GM12874 (cell line): ENCODE results near the gene CDK2AP2.

Experiments
- CTCF ChIP-seq: IDR thresholded peaks from 2 replicates; pipeline ENCODE4 v1.5.1; 2011; ENCODE audit warnings: low read depth, mild to moderate bottlenecking, control low read depth, low read length, moderate library complexity; ENCODE audit not compliant: insufficient read depth

The CDK2AP2 gene

GRCh38 chr11:67466367-67466766 lies 41.6 kb downstream of the CDK2AP2 start:
- no peak for TF ChIP-seq CTCF

GRCh38 chr11:67465189-67465510 lies 42.8 kb downstream of the CDK2AP2 start:
- no peak for TF ChIP-seq CTCF

GRCh38 chr11:67464411-67465188 lies 43.4 kb downstream of the CDK2AP2 start:
- TF ChIP-seq CTCF = no peak

- no peak for TF ChIP-seq CTCF
Observed at GRCh38 chr11:67463680-67464410, 44.1 kb downstream of the CDK2AP2 start.

- no peak for TF ChIP-seq CTCF
Observed at GRCh38 chr11:67463186-67463585, 44.8 kb downstream of the CDK2AP2 start.

- no peak for TF ChIP-seq CTCF
Observed at GRCh38 chr11:67458266-67458665, 49.7 kb downstream of the CDK2AP2 start.

GRCh38 chr11:67457453-67457852 lies 50.5 kb downstream of the CDK2AP2 start:
- no peak for TF ChIP-seq CTCF
